ENCODE data around the gene KNDC1.

Gene KNDC1

GRCh38 chr10:133116455-133116854, 43.6 kb upstream of the KNDC1 start:
- Histone ChIP-seq H3K27ac (ENCODE audit: low read depth, low read length) (no peak overlapping the region), H3K9me3 (ENCODE audit: insufficient read depth, low read depth, low read length) (no peaks in the 10 kb centered on the region), H3K36me3 (ENCODE audit: insufficient read depth, low read length) (no peaks in the 10 kb centered on the region), H3K4me3 (ENCODE audit: low read length) (no peak overlapping the region), H3K4me1 (ENCODE audit: insufficient read depth, low read length) (no peaks in the 10 kb centered on the region), H3K9ac (ENCODE audit: low read depth, low read length) (no peak overlapping the region), H3K27me3 (ENCODE audit: insufficient read depth, low read length) (no peaks in the 10 kb centered on the region)
- 87% methylated on average over 14 of the region's 14 CpGs for WGBS

- Histone ChIP-seq H3K9me3 (ENCODE audit: insufficient read depth, low read depth, low read length) (no peaks in the 10 kb centered on the region), H3K27ac (ENCODE audit: low read depth, low read length) (no peak overlapping the region), H3K4me3 (ENCODE audit: low read length) (no peak overlapping the region), H3K36me3 (ENCODE audit: insufficient read depth, low read length) (no peaks in the 10 kb centered on the region), H3K4me1 (ENCODE audit: insufficient read depth, low read length) (no peaks in the 10 kb centered on the region), H3K27me3 (ENCODE audit: insufficient read depth, low read length) (no peaks in the 10 kb centered on the region), H3K9ac (ENCODE audit: low read depth, low read length) (no peak overlapping the region)
- 94% methylated on average over 21 of the region's 21 CpGs for WGBS
These were observed 42.9 kb upstream of the KNDC1 start for GRCh38 chr10:133117036-133117687.

- no peaks in the 10 kb centered on the region for H3K27me3 ChIP-seq (ENCODE audit: insufficient read depth, low read length)
- no peak overlapping the region for H3K9ac ChIP-seq (ENCODE audit: low read depth, low read length)
- H3K4me3 ChIP-seq (ENCODE audit: low read length) = no peak overlapping the region
- whole genome bisulfite sequencing = 84% methylated on average over 8 of the region's 8 CpGs
- H3K4me1 ChIP-seq (ENCODE audit: insufficient read depth, low read length) = no peaks in the 10 kb centered on the region
- no peaks in the 10 kb centered on the region for H3K9me3 ChIP-seq (ENCODE audit: insufficient read depth, low read depth, low read length)
- no peak overlapping the region for H3K27ac ChIP-seq (ENCODE audit: low read depth, low read length)
- no peaks in the 10 kb centered on the region for H3K36me3 ChIP-seq (ENCODE audit: insufficient read depth, low read length)
These were observed 42.3 kb upstream of the KNDC1 start for GRCh38 chr10:133117688-133118071.

- Histone ChIP-seq H3K9ac (ENCODE audit: low read depth, low read length) (no peak overlapping the region), H3K27me3 (ENCODE audit: insufficient read depth, low read length) (peaks cover 5% of the 10 kb centered on the region; the same call in 1 of the 2 replicates), H3K4me1 (ENCODE audit: insufficient read depth, low read length) (no peaks in the 10 kb centered on the region), H3K36me3 (ENCODE audit: insufficient read depth, low read length) (no peaks in the 10 kb centered on the region), H3K27ac (ENCODE audit: low read depth, low read length) (no peak overlapping the region), H3K4me3 (ENCODE audit: low read length) (no peak overlapping the region), H3K9me3 (ENCODE audit: insufficient read depth, low read depth, low read length) (no peaks in the 10 kb centered on the region)
- 95% methylated on average over 8 of the region's 8 CpGs for WGBS
These were observed 38.5 kb upstream of the KNDC1 start for GRCh38 chr10:133121479-133121878.

GRCh38 chr10:133122171-133122935, 37.7 kb upstream of the KNDC1 start:
- Histone ChIP-seq H3K36me3 (ENCODE audit: insufficient read depth, low read length) (no peaks in the 10 kb centered on the region), H3K27me3 (ENCODE audit: insufficient read depth, low read length) (peaks cover 5% of the 10 kb centered on the region; the same call in 1 of the 2 replicates), H3K4me3 (ENCODE audit: low read length) (no peak overlapping the region), H3K27ac (ENCODE audit: low read depth, low read length) (no peak overlapping the region), H3K9me3 (ENCODE audit: insufficient read depth, low read depth, low read length) (no peaks in the 10 kb centered on the region), H3K9ac (ENCODE audit: low read depth, low read length) (no peak overlapping the region), H3K4me1 (ENCODE audit: insufficient read depth, low read length) (no peaks in the 10 kb centered on the region)
- WGBS = 93% methylated on average over 33 of the region's 33 CpGs

- Histone ChIP-seq H3K9ac (ENCODE audit: low read depth, low read length) (no peak overlapping the region), H3K9me3 (ENCODE audit: insufficient read depth, low read depth, low read length) (no peaks in the 10 kb centered on the region), H3K36me3 (ENCODE audit: insufficient read depth, low read length) (no peaks in the 10 kb centered on the region), H3K4me3 (ENCODE audit: low read length) (no peak overlapping the region), H3K4me1 (ENCODE audit: insufficient read depth, low read length) (no peaks in the 10 kb centered on the region), H3K27me3 (ENCODE audit: insufficient read depth, low read length) (peaks cover 5% of the 10 kb centered on the region; the same call in 1 of the 2 replicates), H3K27ac (ENCODE audit: low read depth, low read length) (no peak overlapping the region)
- 93% methylated on average over 39 of the region's 39 CpGs for WGBS
These were observed 36.8 kb upstream of the KNDC1 start for GRCh38 chr10:133123050-133123745.

- Histone ChIP-seq H3K4me1 (ENCODE audit: insufficient read depth, low read length) (no peaks in the 10 kb centered on the region), H3K4me3 (ENCODE audit: low read length) (no peak overlapping the region), H3K36me3 (ENCODE audit: insufficient read depth, low read length) (no peaks in the 10 kb centered on the region), H3K27me3 (ENCODE audit: insufficient read depth, low read length) (peaks cover 5% of the 10 kb centered on the region; the same call in 1 of the 2 replicates), H3K9ac (ENCODE audit: low read depth, low read length) (no peak overlapping the region), H3K9me3 (ENCODE audit: insufficient read depth, low read depth, low read length) (no peaks in the 10 kb centered on the region), H3K27ac (ENCODE audit: low read depth, low read length) (no peak overlapping the region)
- WGBS = 93% methylated on average over 23 of the region's 23 CpGs
These were observed 36.2 kb upstream of the KNDC1 start for GRCh38 chr10:133123746-133124356.

- H3K27me3 ChIP-seq (ENCODE audit: insufficient read depth, low read length) = peaks cover 5% of the 10 kb centered on the region; the same call in 1 of the 2 replicates
- no peak overlapping the region for H3K9ac ChIP-seq (ENCODE audit: low read depth, low read length)
- H3K27ac ChIP-seq (ENCODE audit: low read depth, low read length) = no peak overlapping the region
- peak overlapping the region; percentile 32; the same call in 1 of the 2 replicates for H3K4me3 ChIP-seq (ENCODE audit: low read length)
- no peaks in the 10 kb centered on the region for H3K36me3 ChIP-seq (ENCODE audit: insufficient read depth, low read length)
- no peaks in the 10 kb centered on the region for H3K4me1 ChIP-seq (ENCODE audit: insufficient read depth, low read length)
- no peaks in the 10 kb centered on the region for H3K9me3 ChIP-seq (ENCODE audit: insufficient read depth, low read depth, low read length)
- 36% methylated on average over 58 of the region's 58 CpGs for WGBS
These were observed 35.4 kb upstream of the KNDC1 start for GRCh38 chr10:133124357-133125211.

- Histone ChIP-seq H3K27me3 (ENCODE audit: insufficient read depth, low read length) (peaks cover 5% of the 10 kb centered on the region; the same call in 1 of the 2 replicates), H3K4me3 (ENCODE audit: low read length) (no peak overlapping the region), H3K4me1 (ENCODE audit: insufficient read depth, low read length) (no peaks in the 10 kb centered on the region), H3K27ac (ENCODE audit: low read depth, low read length) (no peak overlapping the region), H3K36me3 (ENCODE audit: insufficient read depth, low read length) (no peaks in the 10 kb centered on the region), H3K9ac (ENCODE audit: low read depth, low read length) (no peak overlapping the region), H3K9me3 (ENCODE audit: insufficient read depth, low read depth, low read length) (no peaks in the 10 kb centered on the region)
- WGBS = 94% methylated on average over 7 of the region's 9 CpGs
These were observed 34.1 kb upstream of the KNDC1 start for GRCh38 chr10:133125901-133126300.

GRCh38 chr10:133126431-133127290, 33.4 kb upstream of the KNDC1 start:
- H3K4me1 ChIP-seq (ENCODE audit: insufficient read depth, low read length) = no peaks in the 10 kb centered on the region
- H3K4me3 ChIP-seq (ENCODE audit: low read length) = no peak overlapping the region
- 94% methylated on average over 57 of the region's 57 CpGs for WGBS
- no peaks in the 10 kb centered on the region for H3K9me3 ChIP-seq (ENCODE audit: insufficient read depth, low read depth, low read length)
- no peak overlapping the region for H3K27ac ChIP-seq (ENCODE audit: low read depth, low read length)
- H3K27me3 ChIP-seq (ENCODE audit: insufficient read depth, low read length) = peaks cover 5% of the 10 kb centered on the region; the same call in 1 of the 2 replicates
- H3K9ac ChIP-seq (ENCODE audit: low read depth, low read length) = no peak overlapping the region
- no peaks in the 10 kb centered on the region for H3K36me3 ChIP-seq (ENCODE audit: insufficient read depth, low read length)

All from HUES64 (cell line).